HG02852 (cell line): ENCODE measurements around the gene SYT14.
"Not testable (repeated sequence)": the region's sequence is repeated elsewhere in the genome, so short reads cannot be mapped to it uniquely, and the experiment has no call there.

Source experiments
- ATAC-seq: cut with Tn5 transposase; IDR thresholded peaks from one replicate; pipeline ENCODE4 v1.9.1; 2021; ENCODE audit warnings: mild to moderate bottlenecking, moderate library complexity; ENCODE audit not compliant: unreplicated experiment

SYT14 gene

DNA sequence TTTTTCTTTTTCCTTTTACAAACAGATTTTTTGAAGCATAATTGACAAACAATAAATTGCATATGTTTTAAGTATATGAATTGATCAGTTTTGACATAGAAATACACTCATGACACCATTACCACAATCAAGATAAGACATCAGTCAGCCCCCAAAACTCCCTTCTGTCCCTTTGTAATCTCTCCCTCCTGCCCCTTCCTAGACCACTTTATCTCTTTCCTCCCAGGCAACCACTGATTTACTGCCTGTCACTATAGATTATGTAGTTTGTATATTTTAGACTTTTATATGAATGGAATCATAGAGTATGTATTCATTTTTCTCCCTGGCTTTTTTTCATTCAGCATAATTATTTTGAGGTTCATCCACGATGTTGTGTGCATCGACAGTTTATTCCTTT is 6.9 kb upstream of the SYT14 start:
- no peak for ATAC-seq

GRCh38 chr1:209936125-209936524 is 1.9 kb upstream of the SYT14 start:
- no peak for ATAC-seq

DNA sequence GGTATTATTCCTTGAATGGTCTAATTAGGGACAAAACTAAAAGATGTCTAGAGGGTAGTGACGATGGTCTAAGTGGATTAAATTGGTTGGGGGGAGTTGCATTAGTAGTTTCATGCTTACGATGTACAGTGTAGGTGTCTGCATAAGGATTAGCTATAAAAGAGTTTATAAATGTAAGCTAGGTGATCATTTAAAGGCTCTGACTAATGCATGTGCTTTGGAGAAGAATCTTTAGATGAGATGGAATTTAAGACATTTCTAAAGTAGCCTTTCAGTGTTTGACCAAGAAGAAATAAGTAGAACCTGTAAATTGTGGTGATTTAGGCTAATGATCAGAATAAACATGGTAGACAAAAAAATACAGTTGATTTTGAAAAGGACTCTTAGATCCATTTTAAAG is 7.4 kb downstream of the SYT14 start:
- no peak for ATAC-seq

GRCh38 chr1:209948155-209948554 is 10.1 kb downstream of the SYT14 start:
- no peak for ATAC-seq

DNA sequence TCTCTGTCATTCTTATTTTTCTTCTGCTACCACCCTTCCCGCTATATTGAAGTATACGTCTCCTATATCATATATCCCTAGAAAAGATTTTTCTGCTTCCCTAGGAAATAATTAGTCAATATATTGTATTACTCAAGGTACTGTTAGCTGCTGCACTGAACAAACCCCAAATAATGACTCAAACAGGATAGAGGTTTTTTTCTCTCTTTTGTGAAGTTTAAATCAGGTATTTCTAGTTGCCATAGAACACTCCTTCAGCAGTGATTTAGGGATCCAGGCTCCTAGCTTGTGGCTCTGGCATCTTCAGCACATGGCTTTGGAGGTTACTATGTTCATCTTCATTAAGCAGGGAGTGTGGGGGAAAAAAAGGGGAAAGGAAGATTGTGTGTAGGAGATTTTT is 18.1 kb downstream of the SYT14 start:
- no peak for ATAC-seq

DNA sequence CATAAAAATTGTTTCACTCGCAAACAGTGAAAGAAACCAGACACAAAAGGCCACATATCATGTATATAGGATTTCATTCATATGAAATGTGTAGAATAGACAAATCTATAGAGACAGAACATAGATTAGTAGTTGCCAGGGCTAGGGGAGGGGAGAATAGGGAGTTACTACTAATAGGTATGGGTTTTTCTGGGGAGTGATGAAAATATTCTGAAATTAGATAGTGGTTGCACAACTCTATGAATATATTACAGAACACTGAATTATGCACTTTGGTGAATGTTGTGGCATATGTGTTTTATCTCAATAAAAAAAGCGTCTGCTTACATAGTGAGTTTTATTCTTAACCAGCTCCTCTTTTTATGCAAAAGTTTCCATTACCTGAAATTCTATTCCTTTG is 21.6 kb downstream of the SYT14 start:
- ATAC-seq, result no peak

DNA sequence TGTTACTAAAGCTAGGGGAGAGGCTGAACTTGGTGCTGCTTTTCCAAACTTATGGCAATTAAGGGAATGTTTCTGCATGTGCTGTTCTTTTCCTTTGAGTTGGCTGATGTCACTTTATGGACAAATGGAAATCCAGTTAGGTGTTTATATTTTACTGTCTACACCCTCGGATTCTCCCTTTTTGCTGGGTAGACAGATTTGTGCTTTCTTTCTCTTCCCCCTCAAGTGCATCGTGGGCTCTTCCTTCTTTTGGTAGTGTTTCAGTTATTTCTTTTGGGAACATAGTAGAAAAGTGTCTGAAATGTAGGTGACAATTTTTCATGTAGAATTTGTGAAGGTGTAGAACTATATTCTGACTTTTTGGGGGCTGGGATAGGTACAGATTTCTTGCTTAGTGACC is 22.9 kb downstream of the SYT14 start:
- ATAC-seq, result no peak

GRCh38 chr1:209962388-209962787 is 24.4 kb downstream of the SYT14 start:
- ATAC-seq, result no peak

GRCh38 chr1:209962856-209963255 is 24.8 kb downstream of the SYT14 start:
- ATAC-seq, result no peak

DNA sequence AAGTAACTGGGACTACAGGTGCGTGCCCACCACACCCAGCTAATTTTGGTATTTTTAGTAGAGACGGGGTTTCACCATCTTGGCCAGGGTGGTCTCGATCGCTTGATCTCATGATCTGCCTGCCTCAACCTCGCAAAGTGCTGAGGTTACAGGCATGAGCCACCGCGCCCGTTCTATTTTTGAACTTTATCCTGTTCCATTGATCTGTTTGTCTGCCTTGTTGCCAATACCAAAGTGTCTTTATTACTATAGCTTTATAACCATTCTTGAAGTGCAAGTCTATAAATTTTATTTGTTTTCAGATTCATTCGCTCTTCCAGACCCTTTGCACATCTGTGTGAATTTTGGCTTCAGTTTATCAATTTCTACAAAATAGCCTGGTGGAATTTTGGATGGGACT is 28.0 kb downstream of the SYT14 start:
- ATAC-seq, result no peak

- ATAC-seq, result not testable (repeated sequence)
These were observed 40.7 kb downstream of the SYT14 start for GRCh38 chr1:209978721-209979120.

DNA sequence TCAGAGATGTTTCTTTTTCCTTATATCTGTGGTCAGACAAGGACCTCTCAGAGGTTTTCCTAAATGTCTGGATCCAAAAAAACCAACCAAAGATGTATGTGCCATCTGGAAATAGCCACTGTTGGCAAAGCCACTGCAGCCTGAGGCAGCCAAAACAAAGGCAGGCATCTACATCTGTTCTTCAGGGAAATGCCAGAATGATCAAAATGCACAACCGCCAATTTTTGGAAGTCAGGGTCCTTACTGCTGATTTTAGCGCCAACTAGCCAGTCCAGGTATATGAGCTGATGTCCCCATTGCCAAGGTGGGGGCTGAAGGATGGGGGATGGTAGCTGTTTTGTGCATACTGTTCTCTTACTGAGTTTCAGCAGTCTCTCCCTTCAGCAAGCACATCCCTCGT is 45.9 kb downstream of the SYT14 start:
- no peak for ATAC-seq

- no peak for ATAC-seq
These were observed 47.0 kb downstream of the SYT14 start for GRCh38 chr1:209985002-209985401.

- no peak for ATAC-seq
These were observed 50.7 kb downstream of the SYT14 start for GRCh38 chr1:209988706-209989105.

DNA sequence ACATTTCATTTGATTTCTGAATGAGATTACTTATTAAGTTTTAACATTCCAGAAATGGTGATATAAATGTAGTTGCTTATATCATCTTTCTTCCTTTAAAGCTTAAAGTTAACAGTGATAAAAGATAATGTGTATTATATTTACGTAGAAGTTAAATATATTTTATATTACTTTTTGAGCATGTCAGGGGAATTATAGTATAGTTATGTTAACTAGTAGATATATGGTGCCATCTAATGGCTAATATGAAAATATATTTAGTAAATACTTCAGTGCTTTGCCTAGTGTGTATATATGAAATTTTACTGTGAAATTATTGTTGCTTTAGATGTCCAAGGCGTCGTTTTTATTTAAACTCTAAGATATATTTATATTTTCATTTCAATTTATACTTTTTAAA is 51.5 kb downstream of the SYT14 start:
- no peak for ATAC-seq

DNA sequence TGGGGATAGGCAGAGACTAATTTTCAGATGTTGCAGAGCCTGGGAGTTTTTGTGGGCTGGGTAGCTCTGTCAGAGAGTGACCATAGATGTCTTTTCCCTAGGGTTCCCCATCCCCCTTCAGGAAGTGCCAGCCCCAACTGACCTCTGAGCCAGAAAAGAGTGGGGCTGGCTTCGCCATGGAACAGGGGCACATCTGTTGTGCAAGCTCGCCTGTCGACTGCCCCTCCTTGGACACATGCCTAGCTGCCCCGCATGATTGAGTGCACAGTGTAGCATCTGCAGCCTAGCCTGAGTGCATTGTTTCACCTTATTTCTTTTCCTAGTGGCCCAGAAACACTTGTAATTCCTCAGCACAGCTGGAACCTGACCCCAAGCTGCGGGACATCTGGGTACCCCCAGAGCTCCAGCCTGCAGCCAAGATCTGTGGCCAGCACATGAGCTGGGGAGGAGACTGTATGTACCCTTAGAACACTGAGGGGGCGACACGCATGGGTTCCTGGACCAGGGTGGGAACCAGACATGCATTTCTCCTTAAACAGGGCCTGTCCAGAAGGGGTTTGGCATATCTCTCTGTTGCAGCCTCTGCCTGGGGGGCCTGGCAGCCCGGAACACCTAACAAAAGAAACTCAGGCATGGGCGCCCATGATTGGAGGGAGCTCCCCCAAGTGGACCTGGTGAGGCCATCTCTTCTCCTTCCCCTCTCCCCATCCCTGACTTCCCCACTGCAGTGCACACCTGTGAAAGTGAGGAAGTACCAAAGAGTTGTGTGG is 55.2 kb downstream of the SYT14 start:
- ATAC-seq, result no peak

- no peak for ATAC-seq
These were observed 58.3 kb downstream of the SYT14 start for GRCh38 chr1:209996348-209996747.

DNA sequence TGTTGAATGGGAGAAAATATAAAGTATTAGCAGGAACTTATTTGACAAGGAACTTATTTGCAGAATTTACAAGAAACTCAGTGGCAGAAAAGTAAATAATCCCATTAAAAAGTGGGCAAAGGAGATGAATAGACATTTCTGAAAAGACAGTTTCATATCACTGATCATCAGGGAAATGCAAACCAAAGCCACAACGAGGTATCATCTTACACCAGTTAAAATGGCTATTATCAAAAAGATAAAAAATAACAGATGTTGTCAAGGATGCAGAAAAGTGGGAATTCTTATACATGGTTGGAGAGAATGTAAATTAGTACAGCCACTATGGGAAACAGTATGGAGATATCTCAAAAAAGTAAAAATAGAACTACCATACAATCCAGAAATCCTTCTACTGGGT is 61.0 kb downstream of the SYT14 start:
- no peak for ATAC-seq

GRCh38 chr1:210001751-210002150 is 63.7 kb downstream of the SYT14 start:
- no peak for ATAC-seq

DNA sequence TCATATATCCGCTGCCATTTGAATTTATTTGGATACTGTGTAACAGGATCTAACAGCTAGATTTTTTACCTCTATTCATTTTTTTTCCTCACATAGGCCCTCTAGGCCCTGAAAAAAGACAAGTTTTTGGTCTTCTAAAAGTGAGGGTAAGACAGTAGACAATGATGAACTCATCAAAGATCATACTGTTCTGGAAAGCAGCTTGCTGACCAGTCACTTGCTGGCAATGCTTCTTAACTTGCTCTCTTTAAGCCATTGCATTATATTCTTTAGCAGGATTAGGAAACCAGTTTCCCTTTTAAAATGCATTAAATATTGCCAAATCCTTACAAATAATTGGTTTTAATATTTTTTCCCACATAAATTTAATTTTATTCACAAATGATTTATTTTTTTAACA is 65.5 kb downstream of the SYT14 start:
- no peak for ATAC-seq

DNA sequence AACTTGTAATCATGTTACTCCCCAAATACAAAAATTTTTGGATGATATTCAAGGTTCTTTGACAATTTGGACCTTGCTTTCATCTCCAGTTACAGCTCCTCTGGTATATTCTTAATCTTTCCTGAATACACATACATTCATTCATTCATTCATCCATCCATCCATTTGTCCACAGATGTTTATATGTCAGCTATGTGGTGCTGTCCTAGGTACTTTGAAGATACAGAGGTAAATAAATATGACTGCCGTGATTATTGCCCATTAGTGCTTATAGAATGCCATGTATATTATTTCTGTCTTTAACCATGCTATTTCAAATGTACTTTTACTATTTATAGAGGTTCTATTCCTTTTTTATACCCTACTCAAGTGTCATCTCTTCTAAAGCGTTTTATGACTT is 72.1 kb downstream of the SYT14 start:
- ATAC-seq, result no peak

- no peak for ATAC-seq
These were observed 83.3 kb downstream of the SYT14 start for GRCh38 chr1:210021145-210021860.

- no peak for ATAC-seq
These were observed 84.0 kb downstream of the SYT14 start for GRCh38 chr1:210022044-210022443.
